K562 (cell line): Measurements from ENCODE around the gene HAUS3. TPM values are rescaled to one million over a fixed set of nuclear protein-coding genes. Genes with fewer than 3 reads are reported as not detected.

ENCODE experiments used
- CTBP1 ChIP-seq: fragments of 450-650 bp; IDR thresholded peaks from 2 replicates; pipeline ENCODE4 v1.6.1; 2016; ENCODE audit warnings: borderline replicate concordance
- CUX1 ChIP-seq: fragments of 200-800 bp; sonication (Bioruptor generic); IDR thresholded peaks from 2 replicates; pipeline ENCODE4 v1.6.1; 2016; ENCODE audit warnings: missing genetic modification characterization, missing compliant biosample characterization
- GTF2A2 ChIP-seq: IDR thresholded peaks from 2 replicates; pipeline ENCODE4 v1.6.1; 2016; ENCODE audit warnings: mild to moderate bottlenecking, missing genetic modification characterization, missing compliant biosample characterization
- IFI16 ChIP-seq: fragments of 250-450 bp; sonication (Bioruptor Pico); IDR thresholded peaks from 2 replicates; pipeline ENCODE4 v2.1.2; 2022; ENCODE audit warnings: mild to moderate bottlenecking, inconsistent platforms
- KLF1 ChIP-seq: fragments of 450-650 bp; IDR thresholded peaks from 2 replicates; pipeline ENCODE4 v1.6.1; 2016; ENCODE audit warnings: missing genetic modification characterization, missing compliant biosample characterization
- MCM2 ChIP-seq: fragments of 450-650 bp; IDR thresholded peaks from 2 replicates; pipeline ENCODE4 v1.6.1; 2017; ENCODE audit warnings: low read depth, mild to moderate bottlenecking
- MXD1 ChIP-seq: fragments of 250-450 bp; sonication (Bioruptor Pico); IDR thresholded peaks from 2 replicates; pipeline ENCODE4 v1.8.0; 2021; ENCODE audit warnings: borderline replicate concordance, mild to moderate bottlenecking, moderate library complexity; ENCODE audit not compliant: poor library complexity, severe bottlenecking
- NCOA2 ChIP-seq, 2 experiments: fragments of 450-650 bp; IDR thresholded peaks; 2 replicates each; pipeline ENCODE4 v1.6.1; 2018; ENCODE audit warnings: mild to moderate bottlenecking in 2 of 2, moderate library complexity in 1 of 2; ENCODE audit not compliant: partially characterized antibody in 2 of 2
- PBX2 ChIP-seq, 2 experiments: IDR thresholded peaks in 1 of 2; conservative IDR thresholded peaks in 1 of 2; 2 replicates each; pipeline ENCODE4 v1.6.1; 2016; ENCODE audit warnings: low read depth in 2 of 2, mild to moderate bottlenecking in 1 of 2, missing compliant biosample characterization in 1 of 2, missing genetic modification characterization in 1 of 2, moderate library complexity in 1 of 2
- RBFOX2 ChIP-seq: fragments of 200-400 bp; formaldehyde crosslinking; IDR thresholded peaks from 2 replicates; pipeline ENCODE4 v1.6.1; 2017; ENCODE audit warnings: low read depth, mild to moderate bottlenecking, low read length, moderate library complexity
- RFX1 ChIP-seq: fragments of 450-650 bp; IDR thresholded peaks from 2 replicates; pipeline ENCODE4 v1.6.1; 2016; ENCODE audit warnings: mild to moderate bottlenecking, moderate library complexity
- SETDB1 ChIP-seq: IDR thresholded peaks from one replicate; pipeline ENCODE4 v1.6.1; 2012; ENCODE audit warnings: low read length, control low read depth, inconsistent platforms
- SMAD2 ChIP-seq: fragments of 150-350 bp; IDR thresholded peaks from 2 replicates; pipeline ENCODE4 v1.6.1; 2014; ENCODE audit warnings: low read depth, mild to moderate bottlenecking, low read length
- SRSF3 ChIP-seq: fragments of 200-400 bp; formaldehyde crosslinking; IDR thresholded peaks from 2 replicates; pipeline ENCODE4 v1.6.1; 2016; ENCODE audit warnings: mild to moderate bottlenecking, low read length, moderate library complexity; ENCODE audit not compliant: insufficient read depth
- ZMIZ1 ChIP-seq, 2 experiments: fragments of 150-350 bp in 1 of 2; IDR thresholded peaks; 2 replicates each; pipeline ENCODE4 v1.6.1; 2012 to 2016; ENCODE audit warnings: low read depth in 2 of 2, low read length in 2 of 2, mild to moderate bottlenecking in 1 of 2, moderate library complexity in 1 of 2
- ZNF217 ChIP-seq: sonication (generic); formaldehyde crosslinking; IDR thresholded peaks from 2 replicates; pipeline ENCODE4 v1.8.0; 2022; ENCODE audit warnings: mild to moderate bottlenecking, missing genetic modification reagents
- polyA plus RNA-seq, 8 experiments: library from polyadenylated mRNA; depleted of rRNA in 4 of 8; stranded (reverse) in 5 of 8; unstranded in 3 of 8; fragments of >200 nt; fragmentation: Nextera tagmentation in 2 of 8; fragmentation: Illumina TruSeq in 1 of 8; extraction: Ambion mirVana in 2 of 8; extraction: Trizol in 1 of 8; gene quantifications; 2 replicates each; pipeline versions ENCODE4 v1.2.1 to v1.2.3, GENCODE V29; 2011 to 2014; ENCODE audit warnings: inconsistent platforms in 1 of 8, missing spikeins in 1 of 8
- total RNA-seq, 7 experiments: library from RNA; depleted of rRNA in 6 of 7; stranded (reverse); fragments of >200 nt in 6 of 7; fragmentation: Illumina TruSeq in 2 of 7; extraction: Trizol in 2 of 7; gene quantifications; 2 replicates each; pipeline versions ENCODE4 v1.2.1 to v1.2.3, GENCODE V29; 2011 to 2021; ENCODE audit warnings: low replicate concordance in 1 of 7

HAUS3 gene
- total and polyA plus RNA-seq, 9 of the 15 experiments (the other 6 are each of a cell fraction or from before 2014, with no cell fraction given) = 8.9 to 25.7 (median 21.5) TPM

GRCh38 chr4:2267320-2267811, 25.4 kb upstream of the HAUS3 start (continued):
- TF ChIP-seq ZMIZ1 (IDR thresholded peaks at IDR 0.05; ENCODE audit: low read depth in 2 of 2, low read length in 2 of 2) (no peak), SRSF3 (no peak), RBFOX2 (0 out of 2 replicates have a peak, but pooled peaks have one; percentile 38), MXD1 (no peak), CUX1 (CRISPR knock-in tag) (no peak), MCM2 (no peak), SMAD2 (no peak), NCOA2 (IDR thresholded peaks at IDR 0.05; ENCODE audit: partially characterized antibody in 2 of 2) (no peak), SETDB1 (no peak), PBX2 (CRISPR knock-in tag; IDR thresholded peaks at IDR 0.05; ENCODE audit: low read depth) (no peak), PBX2 (tag; conservative IDR thresholded peaks at IDR 0.05; ENCODE audit: low read depth) (no peak), IFI16 (CRISPR knock-in tag) (no peak), KLF1 (tag) (no peak), CTBP1 (no peak), RFX1 (no peak), GTF2A2 (tag) (no peak), ZNF217 (CRISPR knock-in tag) (no peak)
